PFSK-1 (cell line): ENCODE data around the gene STRADB.

Experiments
- FOXP2 ChIP-seq: optimal IDR thresholded peaks from 2 replicates; pipeline ENCODE3; 2011; ENCODE audit warnings: borderline replicate concordance, control low read depth, inconsistent platforms; ENCODE audit not compliant: insufficient read depth; ENCODE audit errors: extremely low read length, extremely low read depth
- POLR2AphosphoS5 ChIP-seq: IDR thresholded peaks from 2 replicates; pipeline ENCODE4 v1.6.1; 2012; ENCODE audit warnings: low read depth, mild to moderate bottlenecking, control low read depth, low read length, moderate library complexity
- SIN3A ChIP-seq: IDR thresholded peaks from 2 replicates; pipeline ENCODE4 v1.6.1; 2012; ENCODE audit warnings: mild to moderate bottlenecking, low read length, moderate library complexity, borderline replicate concordance; ENCODE audit not compliant: insufficient read depth
- TAF1 ChIP-seq: IDR thresholded peaks from 2 replicates; pipeline ENCODE4 v1.6.1; 2012; ENCODE audit warnings: low read length, control low read depth, borderline replicate concordance; ENCODE audit not compliant: insufficient read depth
- TF ChIP-seq, protein P1 (sequence below), 2 experiments: IDR thresholded peaks; 2 replicates each; pipeline versions ENCODE4 v1.6.1 to v1.8.0; 2011 to 2012; ENCODE audit warnings: low read depth in 2 of 2, low read length in 2 of 2, control low read depth in 1 of 2, inconsistent platforms in 1 of 2, mild to moderate bottlenecking in 1 of 2, moderate library complexity in 1 of 2; ENCODE audit not compliant: insufficient read depth in 1 of 2

DNA sequence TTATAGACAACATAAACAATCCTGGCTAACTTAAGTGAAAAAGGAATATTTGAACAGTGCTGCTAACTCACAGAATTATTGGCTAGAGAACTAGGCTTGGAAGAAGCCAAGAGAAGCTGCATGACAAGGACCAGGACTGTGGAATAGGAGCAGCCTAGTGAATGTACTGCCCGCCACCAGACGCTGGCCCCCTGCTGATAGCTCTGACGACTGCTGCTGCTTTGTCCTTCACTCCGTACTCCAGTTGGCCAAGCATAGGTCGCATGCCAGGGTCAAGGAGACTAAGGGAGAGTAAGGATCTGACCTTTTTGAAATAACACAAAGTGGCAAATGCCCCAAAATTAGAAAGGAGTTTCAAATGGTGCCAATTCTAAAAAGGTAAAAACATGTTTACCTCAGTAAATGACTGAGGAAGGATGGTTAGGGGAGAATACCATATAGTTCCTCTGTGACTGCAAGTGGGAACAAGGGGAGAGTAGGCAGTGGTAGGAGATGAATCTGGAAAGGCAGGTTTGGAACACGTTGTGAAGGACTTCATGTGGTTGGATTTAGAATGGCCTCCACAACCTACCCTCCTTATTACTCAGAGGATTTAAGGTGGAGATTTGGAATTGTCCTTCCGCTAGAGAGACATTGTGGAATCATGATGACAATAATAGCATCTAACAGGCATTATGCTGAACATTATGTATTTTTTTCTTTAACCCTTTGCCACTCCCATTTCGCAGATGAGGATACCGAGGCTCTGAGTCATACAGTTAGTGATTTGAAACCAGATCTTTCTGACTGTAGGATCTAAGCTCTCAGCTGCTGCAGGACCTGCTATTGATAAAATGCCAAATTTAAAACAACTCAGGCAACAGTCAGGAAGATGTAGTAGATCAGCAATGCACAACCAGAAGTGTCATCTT lies 19.5 kb downstream of the STRADB start:
- TF ChIP-seq POLR2AphosphoS5 (no peak), SIN3A (no peak), FOXP2 (no peak), TAF1 (no peak)
- TF ChIP-seq, protein P1, sequence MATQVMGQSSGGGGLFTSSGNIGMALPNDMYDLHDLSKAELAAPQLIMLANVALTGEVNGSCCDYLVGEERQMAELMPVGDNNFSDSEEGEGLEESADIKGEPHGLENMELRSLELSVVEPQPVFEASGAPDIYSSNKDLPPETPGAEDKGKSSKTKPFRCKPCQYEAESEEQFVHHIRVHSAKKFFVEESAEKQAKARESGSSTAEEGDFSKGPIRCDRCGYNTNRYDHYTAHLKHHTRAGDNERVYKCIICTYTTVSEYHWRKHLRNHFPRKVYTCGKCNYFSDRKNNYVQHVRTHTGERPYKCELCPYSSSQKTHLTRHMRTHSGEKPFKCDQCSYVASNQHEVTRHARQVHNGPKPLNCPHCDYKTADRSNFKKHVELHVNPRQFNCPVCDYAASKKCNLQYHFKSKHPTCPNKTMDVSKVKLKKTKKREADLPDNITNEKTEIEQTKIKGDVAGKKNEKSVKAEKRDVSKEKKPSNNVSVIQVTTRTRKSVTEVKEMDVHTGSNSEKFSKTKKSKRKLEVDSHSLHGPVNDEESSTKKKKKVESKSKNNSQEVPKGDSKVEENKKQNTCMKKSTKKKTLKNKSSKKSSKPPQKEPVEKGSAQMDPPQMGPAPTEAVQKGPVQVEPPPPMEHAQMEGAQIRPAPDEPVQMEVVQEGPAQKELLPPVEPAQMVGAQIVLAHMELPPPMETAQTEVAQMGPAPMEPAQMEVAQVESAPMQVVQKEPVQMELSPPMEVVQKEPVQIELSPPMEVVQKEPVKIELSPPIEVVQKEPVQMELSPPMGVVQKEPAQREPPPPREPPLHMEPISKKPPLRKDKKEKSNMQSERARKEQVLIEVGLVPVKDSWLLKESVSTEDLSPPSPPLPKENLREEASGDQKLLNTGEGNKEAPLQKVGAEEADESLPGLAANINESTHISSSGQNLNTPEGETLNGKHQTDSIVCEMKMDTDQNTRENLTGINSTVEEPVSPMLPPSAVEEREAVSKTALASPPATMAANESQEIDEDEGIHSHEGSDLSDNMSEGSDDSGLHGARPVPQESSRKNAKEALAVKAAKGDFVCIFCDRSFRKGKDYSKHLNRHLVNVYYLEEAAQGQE (IDR thresholded peaks at IDR 0.05; ENCODE audit: insufficient read depth in 1 of 2, low read depth in 2 of 2, low read length in 2 of 2): no peak
